Tibial nerve (tissue), 4 donors: ENCODE results near the gene ANK2. TPM values are rescaled to one million over a fixed set of nuclear protein-coding genes. Genes with fewer than 3 reads are reported as not detected.

Experiments
- DNase-seq, 2 donors: peaks; one replicate each; pipeline ENCODE4 v3.0.0-alpha.2; 2019; ENCODE audit warnings: low spot score in 2 of 2
- H3K27ac ChIP-seq, 4 donors: fragments of 200-600 bp; sonication (generic) in 3 of 4; one replicate each; pipeline ENCODE4 v1.5.1; 2017 to 2019; ENCODE audit warnings: mild to moderate bottlenecking in 1 of 4
- H3K27me3 ChIP-seq, 2 donors: fragments of 200-600 bp; sonication (generic) in 1 of 2; one replicate each; pipeline versions ENCODE4 v1.5.1 to v1.6.0; 2017 to 2019
- H3K36me3 ChIP-seq, 3 donors: fragments of 200-600 bp; sonication (generic); one replicate each; pipeline ENCODE4 v1.5.1; 2018 to 2019
- H3K4me1 ChIP-seq, 4 donors: fragments of 200-600 bp; sonication (generic) in 3 of 4; one replicate each; pipeline ENCODE4 v1.5.1; 2017 to 2019
- H3K4me3 ChIP-seq, 4 donors: fragments of 200-600 bp; sonication (generic) in 3 of 4; one replicate each; pipeline ENCODE4 v1.5.1; 2017 to 2019; ENCODE audit warnings: mild to moderate bottlenecking in 1 of 4, moderate library complexity in 1 of 4
- H3K9me3 ChIP-seq, 4 donors: fragments of 200-600 bp; sonication (generic) in 3 of 4; one replicate each; pipeline ENCODE4 v1.5.1; 2017 to 2019
- EP300 ChIP-seq, 2 donors: sonication (generic); formaldehyde crosslinking; IDR thresholded peaks; one replicate each; pipeline ENCODE4 v1.6.1; 2017; ENCODE audit warnings: antibody characterized with exemption in 2 of 2, mild to moderate bottlenecking in 1 of 2
- POLR2A ChIP-seq, 2 donors: fragments of 450-650 bp; IDR thresholded peaks; one replicate each; pipeline ENCODE4 v1.6.1; 2017; ENCODE audit warnings: antibody characterized with exemption in 2 of 2, mild to moderate bottlenecking in 2 of 2, moderate library complexity in 2 of 2
- WGBS, 2 donors: methylation state at CpG; one replicate each; pipeline ENCODE4 v1.1.5; 2018; 5-methylcytosine and 5-hydroxymethylcytosine counted together
- total RNA-seq, 4 donors: library from RNA; depleted of rRNA; stranded (reverse); fragments of >200 nt; gene quantifications; one replicate each; pipeline ENCODE4 v1.1.0, GENCODE V29; 2016
- TF ChIP-seq, protein P1 (sequence below), 5 experiments: fragments of 200-600 bp in 3 of 5; fragments of 450-650 bp in 2 of 5; sonication (generic) in 3 of 5; IDR thresholded peaks; one replicate each; pipeline ENCODE4 v1.5.1; 2016 to 2019; ENCODE audit warnings: antibody characterized with exemption in 5 of 5, mild to moderate bottlenecking in 3 of 5, moderate library complexity in 2 of 5

The ANK2 gene
- total RNA-seq, 4 donors from 2014 or later, result 63.9 to 113 (median 87.5) TPM

DNA sequence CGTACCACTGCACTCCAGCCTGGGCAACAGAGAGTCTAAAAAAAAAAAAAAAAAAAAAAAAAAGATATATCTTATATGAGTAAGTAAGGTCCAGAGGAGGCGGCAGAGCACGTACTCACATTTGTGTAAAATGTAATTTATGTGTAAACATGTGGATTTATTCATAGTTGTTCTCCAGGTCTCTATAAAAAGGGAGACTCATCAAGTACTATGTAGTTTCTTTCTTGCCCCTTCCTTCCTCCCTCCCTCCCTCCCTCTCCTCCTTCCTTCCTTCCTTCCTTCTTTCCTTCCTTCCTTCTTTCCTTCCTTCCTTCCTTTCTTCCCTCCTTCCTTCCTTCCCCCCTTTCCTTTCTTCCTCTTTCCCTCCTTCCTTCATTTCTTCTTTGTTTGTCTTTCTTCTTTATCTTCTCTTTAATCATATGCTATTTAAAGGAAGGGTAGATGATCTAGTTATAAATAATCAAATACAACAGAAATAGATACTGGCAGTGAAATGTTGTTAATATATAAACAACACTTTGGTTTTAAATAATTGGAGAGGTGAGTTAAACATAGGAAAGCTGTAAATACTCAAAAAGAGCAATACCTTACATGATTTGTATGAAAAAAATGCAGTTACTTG lies 344.8 kb downstream of the ANK2 start:
- 78 to 79% methylated on average over 3 of the region's 3 CpGs for WGBS, 2 donors
- Histone ChIP-seq H3K36me3 (no peaks in the 10 kb centered on the region), H3K27me3 (no peaks in the 10 kb centered on the region), H3K4me3 (no peak overlapping the region), H3K9me3 (no peaks in the 10 kb centered on the region), H3K27ac (no peak overlapping the region), H3K4me1 (peaks cover 0 to 15% (median 0%) of the 10 kb centered on the region in 4 donors)
- TF ChIP-seq, protein P1, sequence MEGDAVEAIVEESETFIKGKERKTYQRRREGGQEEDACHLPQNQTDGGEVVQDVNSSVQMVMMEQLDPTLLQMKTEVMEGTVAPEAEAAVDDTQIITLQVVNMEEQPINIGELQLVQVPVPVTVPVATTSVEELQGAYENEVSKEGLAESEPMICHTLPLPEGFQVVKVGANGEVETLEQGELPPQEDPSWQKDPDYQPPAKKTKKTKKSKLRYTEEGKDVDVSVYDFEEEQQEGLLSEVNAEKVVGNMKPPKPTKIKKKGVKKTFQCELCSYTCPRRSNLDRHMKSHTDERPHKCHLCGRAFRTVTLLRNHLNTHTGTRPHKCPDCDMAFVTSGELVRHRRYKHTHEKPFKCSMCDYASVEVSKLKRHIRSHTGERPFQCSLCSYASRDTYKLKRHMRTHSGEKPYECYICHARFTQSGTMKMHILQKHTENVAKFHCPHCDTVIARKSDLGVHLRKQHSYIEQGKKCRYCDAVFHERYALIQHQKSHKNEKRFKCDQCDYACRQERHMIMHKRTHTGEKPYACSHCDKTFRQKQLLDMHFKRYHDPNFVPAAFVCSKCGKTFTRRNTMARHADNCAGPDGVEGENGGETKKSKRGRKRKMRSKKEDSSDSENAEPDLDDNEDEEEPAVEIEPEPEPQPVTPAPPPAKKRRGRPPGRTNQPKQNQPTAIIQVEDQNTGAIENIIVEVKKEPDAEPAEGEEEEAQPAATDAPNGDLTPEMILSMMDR (IDR thresholded peaks at IDR 0.05), result no peak
- TF ChIP-seq POLR2A (IDR thresholded peaks at IDR 0.05), result no peak
- no peak for TF ChIP-seq EP300 (IDR thresholded peaks at IDR 0.05)
- DNase-seq, result no peak

DNA sequence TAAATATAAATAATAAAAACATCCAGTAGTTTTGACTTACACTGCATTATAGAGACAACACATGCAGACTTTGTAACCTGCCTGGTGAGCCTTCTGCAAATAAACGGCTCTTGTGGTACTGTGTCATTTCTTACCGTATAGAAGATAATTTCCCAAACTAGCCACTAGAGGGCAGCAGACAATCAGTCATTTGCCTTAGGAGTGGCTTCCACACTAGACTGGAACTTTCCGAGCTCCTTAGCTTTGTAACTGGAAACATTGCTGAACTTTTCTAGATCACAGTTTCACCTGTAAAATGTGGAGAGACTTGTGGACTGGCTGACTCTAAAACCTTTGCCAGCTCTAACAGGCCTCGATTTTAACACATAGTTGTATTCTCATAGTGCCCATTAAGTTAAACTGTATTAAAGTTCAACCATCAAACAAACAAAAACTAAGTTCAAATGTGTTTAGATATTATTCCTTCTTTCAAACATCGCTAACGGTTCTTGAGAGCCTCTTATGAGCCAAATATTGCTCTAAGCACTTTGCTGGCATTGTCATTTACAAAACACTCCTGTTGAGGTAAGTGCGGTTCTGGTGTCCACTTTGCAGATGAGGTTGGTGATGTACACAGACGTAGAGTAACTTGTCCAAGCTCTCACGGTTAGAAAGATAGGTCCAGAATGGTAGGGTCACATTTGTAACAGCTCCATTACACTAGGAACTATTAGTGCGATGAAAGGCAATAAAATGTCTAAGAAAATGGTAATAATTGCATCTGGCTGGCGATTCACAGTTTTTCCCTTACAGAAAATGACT lies 345.5 kb downstream of the ANK2 start:
- peak overlapping the region in 1 of 4 donors; percentile 31 for H3K27ac ChIP-seq
- H3K36me3 ChIP-seq, result no peaks in the 10 kb centered on the region
- H3K9me3 ChIP-seq, result no peaks in the 10 kb centered on the region
- 50 to 52% methylated on average over 11 of the region's 11 CpGs for WGBS, 2 donors
- DNase-seq, result peak in 1 of 2 donors; percentile 91
- no peak overlapping the region for H3K4me3 ChIP-seq
- H3K27me3 ChIP-seq, result no peaks in the 10 kb centered on the region
- TF ChIP-seq EP300 (IDR thresholded peaks at IDR 0.05) (peak; percentile 53 to 80), POLR2A (IDR thresholded peaks at IDR 0.05) (no peak)
- TF ChIP-seq, protein P1 (IDR thresholded peaks at IDR 0.05), result peak; percentile 66 to 88 (median 86)
- H3K4me1 ChIP-seq, result peaks cover 0 to 15% (median 0%) of the 10 kb centered on the region in 4 donors

DNA sequence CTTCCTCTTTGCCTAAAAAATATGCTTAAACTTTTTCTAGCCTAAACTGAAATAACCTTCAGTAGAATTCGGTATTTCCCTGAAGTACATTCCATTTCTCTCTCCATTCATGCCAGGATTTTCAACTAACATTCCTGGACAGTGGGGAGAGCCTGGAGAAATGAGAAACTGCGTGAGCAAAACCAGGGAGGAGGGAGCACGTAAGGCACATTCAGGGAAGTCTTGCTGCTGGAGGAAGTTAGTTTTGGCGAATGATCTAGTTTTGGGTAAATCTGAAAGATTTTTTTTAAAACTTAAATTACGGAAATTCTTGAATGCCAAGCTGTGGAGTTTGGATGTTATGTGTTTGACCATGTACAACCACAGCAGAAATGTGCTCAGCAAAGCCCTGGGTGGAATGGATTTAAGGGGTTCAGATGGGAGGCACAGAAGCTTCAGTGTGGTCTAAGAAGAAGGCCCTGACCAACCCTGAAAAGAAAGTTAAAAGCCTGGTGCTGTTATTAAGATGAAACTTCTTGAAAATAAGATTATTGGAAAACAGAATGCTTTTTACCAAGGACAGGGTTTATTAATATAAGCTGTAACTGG lies 347.8 kb downstream of the ANK2 start:
- Histone ChIP-seq H3K4me3 (no peak overlapping the region), H3K36me3 (no peaks in the 10 kb centered on the region)

DNA sequence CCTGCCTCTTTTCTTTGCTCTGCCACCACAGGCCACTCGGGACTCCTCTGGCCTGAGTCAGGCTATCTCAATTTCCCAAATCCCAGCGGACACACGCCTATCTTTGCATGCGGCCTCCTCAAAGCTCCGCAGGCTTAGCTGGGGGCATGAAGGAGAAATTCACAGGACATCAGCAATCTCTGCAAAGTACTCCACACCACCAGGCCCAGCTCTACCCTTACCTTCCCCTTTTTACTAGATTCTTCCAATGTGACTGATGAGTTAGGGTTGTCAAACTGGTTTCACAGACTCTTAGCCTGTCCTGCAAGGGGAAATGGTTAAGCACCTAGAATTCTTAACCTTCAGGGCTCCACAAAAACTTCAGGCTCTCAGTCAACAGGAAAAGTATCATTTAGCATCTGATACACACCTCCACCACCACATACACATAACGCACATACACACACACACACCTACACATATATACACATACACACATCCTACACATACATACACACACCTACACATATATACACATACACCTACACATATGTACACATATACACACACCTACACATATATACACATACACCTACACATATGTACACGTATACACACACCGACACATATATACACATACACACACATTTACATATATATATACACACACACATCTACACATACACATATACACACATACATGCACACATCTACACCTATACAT lies 349.1 kb downstream of the ANK2 start:
- 95 to 98% methylated on average over 7 of the region's 8 CpGs for WGBS, 2 donors
- no peak for TF ChIP-seq EP300 (IDR thresholded peaks at IDR 0.05)
- no peak for TF ChIP-seq POLR2A (IDR thresholded peaks at IDR 0.05)
- TF ChIP-seq, protein P1 (IDR thresholded peaks at IDR 0.05), result no peak
- no peak for DNase-seq
- Histone ChIP-seq H3K4me3 (no peak overlapping the region), H3K27ac (no peak overlapping the region), H3K4me1 (peaks cover 0 to 15% (median 0%) of the 10 kb centered on the region in 4 donors), H3K27me3 (no peaks in the 10 kb centered on the region), H3K36me3 (no peaks in the 10 kb centered on the region), H3K9me3 (no peaks in the 10 kb centered on the region)

More for the DNA sequence above, 347.8 kb downstream of the ANK2 start:
- Histone ChIP-seq H3K9me3 (no peaks in the 10 kb centered on the region), H3K27ac (no peak overlapping the region), H3K4me1 (peaks cover 0 to 15% (median 0%) of the 10 kb centered on the region in 4 donors), H3K27me3 (no peaks in the 10 kb centered on the region)
- DNase-seq, result no peak
- no peak for TF ChIP-seq POLR2A (IDR thresholded peaks at IDR 0.05)
- TF ChIP-seq EP300 (IDR thresholded peaks at IDR 0.05), result no peak
- TF ChIP-seq, protein P1 (IDR thresholded peaks at IDR 0.05), result no peak
- 14 to 16% methylated on average over 5 of the region's 5 CpGs for WGBS, 2 donors
